Liver (tissue), 9 donors: ENCODE data around the gene MTHFD1. TPM values are rescaled to one million over a fixed set of nuclear protein-coding genes. Genes with fewer than 3 reads are reported as not detected.
"Not testable (repeated sequence)": the region's sequence is repeated elsewhere in the genome, so short reads cannot be mapped to it uniquely, and the experiment has no call there.

Source experiments
- DNase-seq: peaks from one replicate; pipeline ENCODE4 v3.0.0-alpha.2; 2017; ENCODE audit warnings: low spot score
- H3K27ac ChIP-seq, 2 donors: one replicate each; pipeline ENCODE4 v1.7.0; 2013; ENCODE audit warnings: inconsistent platforms in 2 of 2, low read length in 2 of 2, control low read depth in 1 of 2, low read depth in 1 of 2, mild to moderate bottlenecking in 1 of 2
- H3K27me3 ChIP-seq, 4 donors: one replicate each; pipeline versions ENCODE4 v1.6.1 to v1.7.0; 2013; ENCODE audit warnings: low read length in 3 of 4, inconsistent platforms in 1 of 4, mild to moderate bottlenecking in 1 of 4, moderate library complexity in 1 of 4; ENCODE audit not compliant: control insufficient read depth in 4 of 4, insufficient read depth in 4 of 4
- H3K36me3 ChIP-seq, 4 donors: one replicate each; pipeline versions ENCODE4 v1.6.1 to v1.7.0; 2013; ENCODE audit warnings: low read length in 3 of 4, mild to moderate bottlenecking in 3 of 4, low read depth in 1 of 4, moderate library complexity in 1 of 4; ENCODE audit not compliant: control insufficient read depth in 4 of 4, insufficient read depth in 3 of 4
- H3K4me1 ChIP-seq, 4 donors: one replicate each; pipeline versions ENCODE4 v1.6.1 to v1.7.0; 2013; ENCODE audit warnings: low read length in 3 of 4, mild to moderate bottlenecking in 3 of 4, moderate library complexity in 1 of 4; ENCODE audit not compliant: control insufficient read depth in 4 of 4, insufficient read depth in 4 of 4
- H3K4me3 ChIP-seq, 3 donors: one replicate each; pipeline versions ENCODE4 v1.6.1 to v1.7.0; 2013; ENCODE audit warnings: low read length in 3 of 3, control low read depth in 1 of 3, low read depth in 1 of 3, mild to moderate bottlenecking in 1 of 3
- H3K9ac ChIP-seq, 2 donors: one replicate each; pipeline ENCODE4 v1.7.0; 2013; ENCODE audit warnings: low read length in 2 of 2, mild to moderate bottlenecking in 2 of 2, moderate library complexity in 2 of 2, control low read depth in 1 of 2, low read depth in 1 of 2
- H3K9me3 ChIP-seq, 4 donors: one replicate each; pipeline versions ENCODE4 v1.6.1 to v1.7.0; 2013; ENCODE audit warnings: low read length in 3 of 4; ENCODE audit not compliant: control insufficient read depth in 4 of 4
- FOXA1 ChIP-seq: IDR thresholded peaks from 2 replicates; pipeline ENCODE4 v1.6.1; 2016; ENCODE audit warnings: antibody characterized with exemption
- FOXA2 ChIP-seq: IDR thresholded peaks from 2 replicates; pipeline ENCODE4 v1.6.1; 2016; ENCODE audit warnings: antibody characterized with exemption
- GABPA ChIP-seq, 2 donors: IDR thresholded peaks in 1 of 2; conservative IDR thresholded peaks in 1 of 2; 2 replicates each; pipeline ENCODE4 v1.6.1; 2016; ENCODE audit warnings: antibody characterized with exemption in 2 of 2, mild to moderate bottlenecking in 1 of 2, moderate library complexity in 1 of 2
- HNF4A ChIP-seq, 2 donors: conservative IDR thresholded peaks; 2 replicates each; pipeline ENCODE4 v1.6.1; 2016; ENCODE audit warnings: antibody characterized with exemption in 2 of 2, mild to moderate bottlenecking in 2 of 2
- HNF4G ChIP-seq: IDR thresholded peaks from 2 replicates; pipeline ENCODE4 v1.6.1; 2016; ENCODE audit warnings: antibody characterized with exemption
- JUND ChIP-seq, 2 donors: IDR thresholded peaks; 2 replicates each; pipeline ENCODE4 v1.6.1; 2016; ENCODE audit warnings: antibody characterized with exemption in 2 of 2
- MAX ChIP-seq: IDR thresholded peaks from 2 replicates; pipeline ENCODE4 v1.6.1; 2016; ENCODE audit warnings: antibody characterized with exemption
- NR2F2 ChIP-seq: IDR thresholded peaks from 2 replicates; pipeline ENCODE4 v1.6.1; 2016; ENCODE audit warnings: antibody characterized with exemption
- RXRA ChIP-seq, 2 donors: IDR thresholded peaks; 2 replicates each; pipeline ENCODE4 v1.6.1; 2017 to 2018; ENCODE audit warnings: antibody characterized with exemption in 2 of 2, mild to moderate bottlenecking in 1 of 2
- SP1 ChIP-seq: IDR thresholded peaks from 2 replicates; pipeline ENCODE4 v1.6.1; 2018; ENCODE audit warnings: antibody characterized with exemption, mild to moderate bottlenecking
- TAF1 ChIP-seq: conservative IDR thresholded peaks from 2 replicates; pipeline ENCODE4 v1.6.1; 2016; ENCODE audit warnings: antibody characterized with exemption, mild to moderate bottlenecking
- WGBS: extraction: QIAGEN DNeasy Blood & Tissue Kit; methylation state at CpG from one replicate; pipeline ENCODE4 v1.1.7; 2013; 5-methylcytosine and 5-hydroxymethylcytosine counted together
- polyA plus RNA-seq, 2 donors: library from polyadenylated mRNA; stranded (reverse) in 1 of 2; unstranded in 1 of 2; fragments of 200-250 nt in 1 of 2; fragments of >200 nt in 1 of 2; fragmentation: Nextera tagmentation in 1 of 2; extraction: Ambion mirVana in 1 of 2; gene quantifications; one replicate each; pipeline versions ENCODE4 v1.2.1 to v1.2.3, GENCODE V29; 2013 to 2015
- total RNA-seq, 2 donors: library from RNA; depleted of rRNA; stranded (reverse); fragments of >200 nt; gene quantifications; one replicate each; pipeline ENCODE4 v1.2.3, GENCODE V29; 2014
- TF ChIP-seq, protein P1 (sequence below): IDR thresholded peaks from 2 replicates; pipeline ENCODE4 v1.6.1; 2016; ENCODE audit warnings: antibody characterized with exemption, mild to moderate bottlenecking
- TF ChIP-seq, protein P2 (sequence below): IDR thresholded peaks from 2 replicates; pipeline ENCODE4 v1.6.1; 2016; ENCODE audit warnings: antibody characterized with exemption
- TF ChIP-seq, protein P3 (sequence below): IDR thresholded peaks from 2 replicates; pipeline ENCODE4 v1.6.1; 2016; ENCODE audit warnings: antibody characterized with exemption
- donor health status: healthy.
- donor health status: healthy.
- donor health status: healthy.
- donor health status: healthy.
- donor health status: healthy.

MTHFD1 gene
- total and polyA plus RNA-seq, 4 donors: 43.8 to 203 (median 122) TPM

- Histone ChIP-seq H3K9me3 (no peaks in the 10 kb centered on the region), H3K36me3 (no peaks in the 10 kb centered on the region), H3K27ac (no peak overlapping the region), H3K4me1 (no peaks in the 10 kb centered on the region), H3K9ac (no peak overlapping the region), H3K4me3 (no peak overlapping the region), H3K27me3 (no peaks in the 10 kb centered on the region)
- TF ChIP-seq JUND (IDR thresholded peaks at IDR 0.05) (no peak), GABPA (IDR thresholded peaks at IDR 0.05 in 1 of 2, conservative IDR thresholded peaks at IDR 0.05 in 1 of 2) (no peak), TAF1 (no peak), MAX (no peak), RXRA (IDR thresholded peaks at IDR 0.05) (no peak), FOXA2 (no peak), HNF4A (conservative IDR thresholded peaks at IDR 0.05) (no peak), SP1 (no peak), HNF4G (no peak), NR2F2 (no peak)
- TF ChIP-seq, protein P1, sequence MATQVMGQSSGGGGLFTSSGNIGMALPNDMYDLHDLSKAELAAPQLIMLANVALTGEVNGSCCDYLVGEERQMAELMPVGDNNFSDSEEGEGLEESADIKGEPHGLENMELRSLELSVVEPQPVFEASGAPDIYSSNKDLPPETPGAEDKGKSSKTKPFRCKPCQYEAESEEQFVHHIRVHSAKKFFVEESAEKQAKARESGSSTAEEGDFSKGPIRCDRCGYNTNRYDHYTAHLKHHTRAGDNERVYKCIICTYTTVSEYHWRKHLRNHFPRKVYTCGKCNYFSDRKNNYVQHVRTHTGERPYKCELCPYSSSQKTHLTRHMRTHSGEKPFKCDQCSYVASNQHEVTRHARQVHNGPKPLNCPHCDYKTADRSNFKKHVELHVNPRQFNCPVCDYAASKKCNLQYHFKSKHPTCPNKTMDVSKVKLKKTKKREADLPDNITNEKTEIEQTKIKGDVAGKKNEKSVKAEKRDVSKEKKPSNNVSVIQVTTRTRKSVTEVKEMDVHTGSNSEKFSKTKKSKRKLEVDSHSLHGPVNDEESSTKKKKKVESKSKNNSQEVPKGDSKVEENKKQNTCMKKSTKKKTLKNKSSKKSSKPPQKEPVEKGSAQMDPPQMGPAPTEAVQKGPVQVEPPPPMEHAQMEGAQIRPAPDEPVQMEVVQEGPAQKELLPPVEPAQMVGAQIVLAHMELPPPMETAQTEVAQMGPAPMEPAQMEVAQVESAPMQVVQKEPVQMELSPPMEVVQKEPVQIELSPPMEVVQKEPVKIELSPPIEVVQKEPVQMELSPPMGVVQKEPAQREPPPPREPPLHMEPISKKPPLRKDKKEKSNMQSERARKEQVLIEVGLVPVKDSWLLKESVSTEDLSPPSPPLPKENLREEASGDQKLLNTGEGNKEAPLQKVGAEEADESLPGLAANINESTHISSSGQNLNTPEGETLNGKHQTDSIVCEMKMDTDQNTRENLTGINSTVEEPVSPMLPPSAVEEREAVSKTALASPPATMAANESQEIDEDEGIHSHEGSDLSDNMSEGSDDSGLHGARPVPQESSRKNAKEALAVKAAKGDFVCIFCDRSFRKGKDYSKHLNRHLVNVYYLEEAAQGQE: no peak
- TF ChIP-seq, protein P2, sequence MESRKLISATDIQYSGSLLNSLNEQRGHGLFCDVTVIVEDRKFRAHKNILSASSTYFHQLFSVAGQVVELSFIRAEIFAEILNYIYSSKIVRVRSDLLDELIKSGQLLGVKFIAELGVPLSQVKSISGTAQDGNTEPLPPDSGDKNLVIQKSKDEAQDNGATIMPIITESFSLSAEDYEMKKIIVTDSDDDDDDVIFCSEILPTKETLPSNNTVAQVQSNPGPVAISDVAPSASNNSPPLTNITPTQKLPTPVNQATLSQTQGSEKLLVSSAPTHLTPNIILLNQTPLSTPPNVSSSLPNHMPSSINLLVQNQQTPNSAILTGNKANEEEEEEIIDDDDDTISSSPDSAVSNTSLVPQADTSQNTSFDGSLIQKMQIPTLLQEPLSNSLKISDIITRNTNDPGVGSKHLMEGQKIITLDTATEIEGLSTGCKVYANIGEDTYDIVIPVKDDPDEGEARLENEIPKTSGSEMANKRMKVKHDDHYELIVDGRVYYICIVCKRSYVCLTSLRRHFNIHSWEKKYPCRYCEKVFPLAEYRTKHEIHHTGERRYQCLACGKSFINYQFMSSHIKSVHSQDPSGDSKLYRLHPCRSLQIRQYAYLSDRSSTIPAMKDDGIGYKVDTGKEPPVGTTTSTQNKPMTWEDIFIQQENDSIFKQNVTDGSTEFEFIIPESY: no peak
- TF ChIP-seq, protein P3, sequence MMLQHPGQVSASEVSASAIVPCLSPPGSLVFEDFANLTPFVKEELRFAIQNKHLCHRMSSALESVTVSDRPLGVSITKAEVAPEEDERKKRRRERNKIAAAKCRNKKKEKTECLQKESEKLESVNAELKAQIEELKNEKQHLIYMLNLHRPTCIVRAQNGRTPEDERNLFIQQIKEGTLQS: no peak
- no peak for DNase-seq
- WGBS: 84% methylated on average over 3 of the region's 3 CpGs
Observed at GRCh38 chr14:64363265-64363846, 24.8 kb upstream of the MTHFD1 start.

- TF ChIP-seq HNF4A (conservative IDR thresholded peaks at IDR 0.05) (no peak), JUND (IDR thresholded peaks at IDR 0.05) (no peak), SP1 (no peak), FOXA1 (no peak), GABPA (IDR thresholded peaks at IDR 0.05 in 1 of 2, conservative IDR thresholded peaks at IDR 0.05 in 1 of 2) (no peak)
- no peaks in the 10 kb centered on the region for H3K4me1 ChIP-seq
Observed at GRCh38 chr14:64364907-64365306, 23.2 kb upstream of the MTHFD1 start.

GRCh38 chr14:64365358-64365889 lies 22.7 kb upstream of the MTHFD1 start:
- 95% methylated on average over 9 of the region's 9 CpGs for WGBS
- not testable (repeated sequence) for H3K4me3 ChIP-seq, DNase-seq, H3K9me3 ChIP-seq, H3K36me3 ChIP-seq, H3K9ac ChIP-seq, H3K27me3 ChIP-seq, H3K4me1 ChIP-seq, H3K27ac ChIP-seq

More at GRCh38 chr14:64364907-64365306, 23.2 kb upstream of the MTHFD1 start:
- H3K36me3 ChIP-seq: no peaks in the 10 kb centered on the region
- H3K4me3 ChIP-seq: no peak overlapping the region
- DNase-seq: no peak
- H3K27me3 ChIP-seq: no peaks in the 10 kb centered on the region
- H3K9me3 ChIP-seq: no peaks in the 10 kb centered on the region
- no peak overlapping the region for H3K9ac ChIP-seq
- no peak overlapping the region for H3K27ac ChIP-seq
- WGBS: 94% methylated on average over 3 of the region's 3 CpGs
